Measurements from ENCODE around the gene ZRSR2.
A peak's percentile ranks its signal among the peaks of the same experiment; 100 is the strongest.

The ZRSR2 gene

DNA sequence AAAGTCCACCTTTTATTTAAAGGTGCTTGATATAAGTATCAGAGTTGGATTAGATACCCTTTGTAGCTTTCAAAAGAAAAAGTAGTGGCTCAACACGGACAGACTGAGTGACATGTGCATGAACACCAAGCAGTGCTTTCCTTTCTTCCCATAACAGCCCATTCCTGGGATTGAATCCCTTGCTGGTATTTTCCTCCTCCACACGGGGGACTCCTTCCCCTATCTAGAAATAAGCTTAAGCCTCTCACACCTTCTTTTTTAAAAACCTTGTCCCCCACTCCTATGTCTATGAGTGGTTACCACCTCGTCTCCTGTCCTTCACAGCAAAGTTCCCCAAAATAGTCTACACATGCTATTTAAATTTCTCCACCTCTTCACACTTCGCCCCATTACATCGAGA, 59.3 kb downstream of the ZRSR2 start:
- no peak for DNase-seq (ENCODE audit: low spot score)
- no peak for FAIRE-seq

DNA sequence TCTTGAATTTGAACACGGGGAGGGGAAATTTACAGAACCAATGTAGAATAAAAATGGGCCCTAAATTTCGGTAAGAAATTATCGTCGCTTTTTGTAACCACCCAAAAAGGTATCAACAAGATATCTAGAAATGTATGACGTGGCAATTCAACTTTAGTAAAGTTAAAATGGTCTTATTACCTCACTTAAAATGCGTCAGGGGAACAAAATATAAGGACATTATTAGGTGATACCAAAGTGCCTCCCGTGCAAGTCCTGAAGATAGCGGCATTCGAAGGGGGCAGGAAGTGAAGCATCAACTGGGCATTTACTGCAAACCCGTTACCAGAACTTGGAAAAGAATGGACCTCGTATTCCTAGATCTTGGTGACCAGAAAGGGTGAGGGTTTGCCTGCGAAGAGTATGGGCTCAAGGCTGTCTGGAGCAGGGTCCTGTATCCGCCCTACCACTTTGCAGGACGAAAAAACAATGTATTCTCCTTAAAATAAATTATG, 63.3 kb downstream of the ZRSR2 start:
- DNase-seq (ENCODE audit: low spot score), result no peak
- no peak for FAIRE-seq

DNA sequence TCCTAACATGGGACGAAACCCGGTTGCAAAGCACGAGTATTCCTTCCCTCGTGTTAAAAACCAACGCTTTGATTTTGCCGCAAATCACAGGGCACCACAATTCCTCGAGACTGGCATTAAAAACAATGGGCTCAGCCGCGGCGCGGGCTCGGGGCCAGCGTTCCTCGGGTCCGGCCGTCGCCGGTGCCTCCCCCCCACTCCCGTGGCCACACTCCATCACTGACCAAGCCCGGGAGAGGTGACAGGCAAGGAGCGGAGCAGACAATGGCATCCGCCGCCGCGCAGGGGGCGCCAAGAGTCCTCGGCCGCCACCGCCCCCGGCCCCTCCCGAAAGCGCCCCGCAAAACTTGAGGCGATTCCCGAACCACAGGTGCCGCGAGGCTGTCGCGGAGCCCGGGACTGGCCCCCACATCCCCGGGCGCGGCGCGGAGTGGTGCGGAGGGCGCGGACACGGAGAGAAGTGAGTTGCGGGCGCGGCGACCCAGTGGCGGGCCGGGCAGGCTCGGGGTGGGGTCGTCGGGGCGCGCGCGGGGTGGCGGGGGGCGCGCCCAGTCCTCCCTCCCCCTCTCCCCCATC, 63.9 kb downstream of the ZRSR2 start:
- DNase-seq (ENCODE audit: low spot score), result peak; percentile 4
- no peak for FAIRE-seq

DNA sequence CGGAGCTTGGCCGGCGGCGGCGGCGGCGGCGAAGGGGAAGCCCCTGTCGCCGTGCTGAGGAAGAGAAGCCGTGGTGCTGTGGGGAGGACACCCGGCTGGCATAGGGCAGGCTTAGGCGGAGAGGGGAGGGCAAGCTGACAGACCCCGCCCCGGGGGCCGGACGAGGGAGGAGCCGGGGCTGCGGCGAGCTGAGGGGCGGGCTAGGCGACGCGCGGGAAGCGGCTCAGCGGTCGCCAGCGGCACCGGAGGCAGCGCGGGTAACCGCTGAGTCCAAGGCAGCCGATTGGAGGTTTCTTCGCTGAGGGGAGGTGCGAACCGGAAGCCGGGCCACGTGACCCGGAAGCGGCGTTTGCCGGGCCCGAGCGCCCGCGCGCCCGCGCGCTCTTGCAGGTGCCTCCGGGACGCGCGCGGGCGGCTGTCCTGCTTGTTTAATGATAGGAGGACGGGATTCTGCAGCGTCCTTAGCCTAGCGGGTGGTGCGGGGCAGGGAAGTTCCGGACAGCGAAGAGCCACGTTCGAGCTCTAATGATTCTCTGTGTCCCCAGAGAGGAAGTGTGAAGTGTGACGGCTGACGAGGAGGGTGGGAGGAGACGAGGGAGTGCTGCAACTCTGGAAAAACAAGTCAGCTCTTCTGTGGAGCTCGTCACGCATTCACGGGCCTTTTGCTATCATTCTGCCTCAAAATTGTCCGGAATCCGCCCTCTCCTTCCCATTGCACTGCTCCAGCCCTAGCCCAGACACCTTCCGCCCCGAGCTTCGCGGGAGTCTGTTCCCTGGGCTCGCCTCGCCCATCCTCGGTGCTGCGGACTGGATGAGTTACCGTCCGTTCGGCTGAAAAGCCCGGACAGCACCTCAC, 64.7 kb downstream of the ZRSR2 start, which contains the start of gene AP1S2:
Gene AP1S2, minus strand, starts transcription at position 102 of the 856 bp plus-strand sequence. CDS start 2,289 bp downstream, outside the sequence.
- DNase-seq (ENCODE audit: low spot score) (peak; percentile 81), FAIRE-seq (no peak)

DNA sequence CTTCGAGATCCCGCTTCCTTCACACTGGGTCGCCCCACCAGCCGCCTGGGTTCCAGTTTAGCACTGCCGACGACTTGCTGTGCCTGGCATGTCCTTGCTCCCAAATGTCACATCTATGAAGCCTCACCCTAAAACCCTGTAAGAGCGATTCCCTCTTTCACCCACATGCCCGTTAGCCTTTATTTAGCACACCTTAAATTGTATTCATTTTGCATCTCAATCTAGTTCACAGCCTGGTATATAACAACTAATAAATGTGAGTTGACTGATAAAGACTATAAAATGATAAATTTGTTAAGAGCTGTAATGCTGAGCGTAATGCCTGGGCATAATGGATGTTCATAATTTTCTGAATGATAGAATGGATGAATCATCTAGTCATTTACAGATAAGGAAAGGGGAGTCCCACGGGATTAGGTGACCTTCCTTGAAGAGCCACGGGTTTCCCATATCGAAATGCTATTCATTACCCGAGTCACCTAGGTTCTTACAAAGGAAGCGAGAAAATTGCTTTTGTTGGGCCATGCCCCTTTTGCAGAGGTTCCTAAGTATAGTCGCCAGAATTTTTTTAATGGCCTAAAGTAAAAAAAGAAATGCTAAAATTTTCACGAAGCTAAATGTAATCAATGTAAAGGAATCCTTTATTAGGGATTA, 65.4 kb downstream of the ZRSR2 start:
- FAIRE-seq (no peak), DNase-seq (ENCODE audit: low spot score) (no peak)

DNA sequence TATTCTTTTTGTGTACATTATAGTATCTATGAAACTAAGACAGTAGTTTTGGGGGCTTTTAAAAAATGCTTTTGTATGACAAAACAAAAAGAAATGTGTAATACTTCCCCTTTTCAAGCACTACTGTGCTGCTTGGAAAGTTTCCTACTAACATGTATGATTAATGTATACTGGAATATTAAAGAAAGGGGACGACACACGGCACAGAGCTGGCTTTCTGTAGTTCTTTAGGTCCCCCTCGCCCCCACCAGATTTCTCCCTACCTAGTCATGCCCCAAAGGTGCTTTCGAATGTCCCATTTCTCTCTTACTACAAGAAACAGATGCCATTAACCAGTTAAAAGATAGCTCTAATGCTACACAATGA, 65.9 kb downstream of the ZRSR2 start:
- FAIRE-seq (no peak), DNase-seq (ENCODE audit: low spot score) (no peak)

DNA sequence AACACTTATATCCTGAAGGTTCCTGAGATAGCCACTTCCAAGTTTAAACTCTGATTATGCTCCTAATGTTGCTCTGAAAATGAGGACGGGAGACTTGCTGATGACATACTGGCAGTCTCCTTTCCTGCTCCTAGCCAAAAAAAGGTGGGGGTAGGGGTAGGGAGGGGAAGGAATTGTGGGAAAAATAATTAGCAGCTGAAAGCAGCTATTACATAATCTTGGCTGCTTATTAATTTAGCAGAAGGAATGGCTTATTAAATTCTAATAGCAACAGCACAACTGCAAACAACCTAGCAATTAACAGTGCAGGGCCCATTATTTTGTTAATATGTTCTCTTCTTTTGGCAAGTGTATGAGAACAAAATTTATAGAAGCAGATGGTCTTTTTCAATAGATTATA, 66.4 kb downstream of the ZRSR2 start:
- FAIRE-seq (no peak), DNase-seq (ENCODE audit: low spot score) (no peak)

DNA sequence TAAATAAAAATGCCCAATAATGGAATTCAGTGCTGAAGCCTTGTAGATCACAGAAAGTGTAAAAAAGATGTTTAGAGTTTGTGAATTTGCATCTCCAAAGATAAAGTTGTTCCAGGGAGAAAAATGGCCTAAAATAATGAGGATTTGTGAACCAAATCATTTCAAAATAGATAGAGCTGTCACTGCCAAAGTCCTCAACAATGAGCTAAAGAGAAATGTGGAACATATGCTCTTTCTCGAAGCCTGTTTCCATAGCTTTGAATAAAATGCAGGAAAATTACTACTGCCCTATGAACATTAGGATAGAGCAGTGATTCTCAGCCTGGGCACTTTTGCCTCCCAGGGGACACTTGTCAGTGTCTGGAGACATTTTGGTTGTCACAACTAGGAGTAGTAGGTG, 67.8 kb downstream of the ZRSR2 start:
- no peak for FAIRE-seq

DNA sequence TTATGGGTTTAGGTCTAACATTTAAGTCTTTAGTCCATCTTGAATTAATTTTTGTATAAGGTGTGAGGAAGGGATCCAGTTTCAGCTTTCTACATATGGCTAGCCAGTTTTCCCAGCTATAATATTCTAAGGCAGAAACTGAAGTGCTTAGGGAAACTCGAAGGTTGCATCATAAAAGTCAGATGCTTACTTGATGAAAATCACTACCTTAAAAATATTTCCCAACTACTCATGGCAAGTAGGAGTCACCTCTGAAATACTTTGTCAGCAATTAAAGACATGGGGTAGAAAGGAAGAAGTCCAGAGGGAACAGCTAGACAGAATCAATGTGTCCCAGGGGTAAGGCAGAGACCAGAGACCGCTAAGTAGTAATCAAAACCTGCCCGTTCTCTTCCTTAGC, 70.6 kb downstream of the ZRSR2 start:
- FAIRE-seq, result no peak
- DNase-seq (ENCODE audit: low spot score), result no peak

More for the DNA sequence above, 67.8 kb downstream of the ZRSR2 start:
- DNase-seq (ENCODE audit: low spot score), result no peak

DNA sequence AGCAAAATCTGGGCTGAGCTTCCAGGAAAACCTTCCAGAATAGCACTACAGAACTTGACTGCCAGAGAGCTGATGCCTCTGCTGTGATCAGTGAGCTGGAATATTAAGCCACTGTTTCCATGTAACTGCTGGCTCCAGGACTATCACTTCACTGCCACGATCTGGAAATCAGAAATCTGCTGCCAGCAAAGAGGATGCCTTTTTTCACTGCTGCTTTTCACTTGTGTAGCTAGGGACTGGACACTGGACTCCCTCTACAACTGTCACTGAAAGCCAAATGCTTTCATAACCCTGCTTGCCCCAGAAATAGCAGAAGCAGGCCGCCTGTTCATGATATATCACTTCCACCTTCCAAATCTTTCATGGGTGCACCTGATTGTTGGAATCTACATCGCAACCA, 73.7 kb downstream of the ZRSR2 start:
- FAIRE-seq (no peak), DNase-seq (ENCODE audit: low spot score) (no peak)

DNA sequence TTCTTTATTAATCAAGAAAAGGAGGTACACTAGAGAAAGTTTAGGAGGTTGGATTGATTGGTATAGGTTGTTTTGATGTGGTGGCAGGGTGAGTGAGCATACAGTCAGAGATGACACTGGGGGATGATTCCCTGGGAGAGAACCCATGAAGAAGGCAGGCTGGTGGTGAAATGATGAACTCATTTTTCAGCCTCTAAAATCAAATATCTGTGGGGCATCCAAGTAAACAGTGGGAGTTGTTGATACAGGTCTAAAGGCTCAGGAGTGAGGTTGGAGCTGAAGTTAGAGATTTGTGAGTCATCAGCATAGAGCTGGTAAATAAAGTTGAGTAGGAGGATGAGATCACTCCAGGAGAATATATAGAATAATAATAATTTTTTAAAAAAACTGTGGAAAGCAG, 74.3 kb downstream of the ZRSR2 start:
- no peak for FAIRE-seq
- no peak for DNase-seq (ENCODE audit: low spot score)

DNA sequence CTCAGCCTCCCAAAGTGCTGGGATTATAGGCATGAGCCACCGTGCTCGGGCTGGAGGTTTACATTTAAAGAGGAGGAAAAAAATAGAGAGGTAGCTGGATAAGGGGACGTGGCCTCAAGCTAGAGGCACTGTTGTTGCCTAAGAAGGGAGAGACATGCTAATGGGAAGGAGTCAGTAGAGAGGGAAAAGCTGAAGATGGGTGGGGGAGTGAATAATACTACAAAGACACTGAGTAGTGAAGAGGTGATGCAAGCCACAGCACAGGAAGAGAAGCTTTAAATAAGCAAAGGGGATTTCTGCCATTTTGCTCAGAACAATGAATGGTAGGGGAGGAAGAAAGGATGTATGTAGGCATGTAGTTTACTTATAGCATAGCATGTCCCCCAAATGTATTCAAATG, 75.9 kb downstream of the ZRSR2 start:
- FAIRE-seq (no peak), DNase-seq (ENCODE audit: low spot score) (no peak)

DNA sequence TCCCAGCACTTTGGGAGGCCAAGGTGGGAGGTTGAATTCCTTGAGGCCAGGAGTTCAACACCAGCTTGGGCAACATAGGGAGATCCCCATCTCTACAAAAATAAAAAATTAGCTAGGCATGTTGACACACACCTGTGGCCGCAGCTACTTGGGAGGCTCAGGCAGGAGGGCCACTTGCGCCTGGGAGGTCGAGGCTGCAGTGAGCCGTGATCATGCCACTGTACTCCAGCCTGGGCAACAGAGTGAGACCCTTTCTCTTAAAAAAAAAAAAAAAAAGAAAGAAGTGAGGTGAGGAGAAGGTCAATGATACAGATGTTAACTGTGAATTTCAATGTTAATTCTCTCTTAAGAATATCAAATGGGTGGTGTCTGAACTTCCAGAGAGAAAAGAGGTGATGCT, 79.4 kb downstream of the ZRSR2 start:
- no peak for DNase-seq (ENCODE audit: low spot score)
- no peak for FAIRE-seq

DNA sequence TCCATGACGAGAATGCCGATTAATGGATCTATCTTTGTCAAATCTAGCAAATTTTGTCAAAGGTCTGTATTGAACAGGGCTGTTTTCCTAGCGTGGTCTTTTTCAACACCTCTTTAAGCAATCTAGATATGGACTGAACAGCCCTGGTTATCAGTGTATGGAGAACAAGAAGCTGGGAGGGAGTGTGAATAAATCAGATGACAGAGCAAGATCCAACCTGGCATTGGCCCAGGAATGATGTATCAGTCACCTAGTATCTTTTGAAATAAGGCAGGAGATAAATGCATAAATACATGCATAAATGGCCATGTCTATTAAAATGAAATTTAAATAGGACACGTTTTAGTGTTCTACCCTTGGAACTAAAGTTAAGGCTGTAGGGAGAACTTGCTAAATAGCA, 80.0 kb downstream of the ZRSR2 start:
- FAIRE-seq (no peak), DNase-seq (ENCODE audit: low spot score) (no peak)

Data from urothelium cell line (cell line).